GM19193 (cell line): ENCODE results near the gene DCTPP1.

Experiments
- POLR2A ChIP-seq: IDR thresholded peaks from 4 replicates; pipeline ENCODE4 v1.6.1; 2011; ENCODE audit not compliant: insufficient read depth, insufficient read length; ENCODE audit errors: extremely low read depth

DCTPP1 gene

GRCh38 chr16:30417529-30418349, 12.1 kb downstream of the DCTPP1 start:
- peak; percentile 60 for TF ChIP-seq POLR2A

- TF ChIP-seq POLR2A, result no peak
Measured at GRCh38 chr16:30416624-30417528, 13.0 kb downstream of the DCTPP1 start.

- no peak for TF ChIP-seq POLR2A
Measured at GRCh38 chr16:30416047-30416603, 13.7 kb downstream of the DCTPP1 start.

- TF ChIP-seq POLR2A, result no peak
Measured at GRCh38 chr16:30414159-30414558, 15.7 kb downstream of the DCTPP1 start.

GRCh38 chr16:30413112-30413806, 16.6 kb downstream of the DCTPP1 start:
- no peak for TF ChIP-seq POLR2A

GRCh38 chr16:30409125-30410060, 20.4 kb downstream of the DCTPP1 start:
- TF ChIP-seq POLR2A, result no peak

- no peak for TF ChIP-seq POLR2A
Measured at GRCh38 chr16:30407804-30408534, 21.9 kb downstream of the DCTPP1 start.

- peak; percentile 50 for TF ChIP-seq POLR2A
Measured at GRCh38 chr16:30407102-30407803, 22.6 kb downstream of the DCTPP1 start, which contains the start of gene ZNF771. Gene ZNF771, plus strand, starts transcription at chr16:30407606. Its CDS starts 448 bp downstream, at chr16:30408054.

GRCh38 chr16:30406795-30407101, 23.1 kb downstream of the DCTPP1 start:
- TF ChIP-seq POLR2A, result no peak

GRCh38 chr16:30401768-30402425, 27.9 kb downstream of the DCTPP1 start:
- no peak for TF ChIP-seq POLR2A

GRCh38 chr16:30399435-30400186, 30.2 kb downstream of the DCTPP1 start:
- no peak for TF ChIP-seq POLR2A
